Stomach (tissue), 4 donors: ENCODE results near the gene RPL10.

ENCODE experiments used
- CTCF ChIP-seq, 7 experiments: fragments of 450-650 bp in 4 of 7; fragments of 200-600 bp in 3 of 7; sonication (generic) in 3 of 7; IDR thresholded peaks; one replicate each; pipeline ENCODE4 v1.5.1; 2016 to 2019; ENCODE audit warnings: antibody characterized with exemption in 7 of 7, control low read depth in 2 of 7, mild to moderate bottlenecking in 1 of 7
- POLR2A ChIP-seq, 4 donors: fragments of 450-650 bp; IDR thresholded peaks; one replicate each; pipeline ENCODE4 v1.6.1; 2016; ENCODE audit warnings: antibody characterized with exemption in 4 of 4, control low read depth in 2 of 4, mild to moderate bottlenecking in 1 of 4, moderate library complexity in 1 of 4

DNA sequence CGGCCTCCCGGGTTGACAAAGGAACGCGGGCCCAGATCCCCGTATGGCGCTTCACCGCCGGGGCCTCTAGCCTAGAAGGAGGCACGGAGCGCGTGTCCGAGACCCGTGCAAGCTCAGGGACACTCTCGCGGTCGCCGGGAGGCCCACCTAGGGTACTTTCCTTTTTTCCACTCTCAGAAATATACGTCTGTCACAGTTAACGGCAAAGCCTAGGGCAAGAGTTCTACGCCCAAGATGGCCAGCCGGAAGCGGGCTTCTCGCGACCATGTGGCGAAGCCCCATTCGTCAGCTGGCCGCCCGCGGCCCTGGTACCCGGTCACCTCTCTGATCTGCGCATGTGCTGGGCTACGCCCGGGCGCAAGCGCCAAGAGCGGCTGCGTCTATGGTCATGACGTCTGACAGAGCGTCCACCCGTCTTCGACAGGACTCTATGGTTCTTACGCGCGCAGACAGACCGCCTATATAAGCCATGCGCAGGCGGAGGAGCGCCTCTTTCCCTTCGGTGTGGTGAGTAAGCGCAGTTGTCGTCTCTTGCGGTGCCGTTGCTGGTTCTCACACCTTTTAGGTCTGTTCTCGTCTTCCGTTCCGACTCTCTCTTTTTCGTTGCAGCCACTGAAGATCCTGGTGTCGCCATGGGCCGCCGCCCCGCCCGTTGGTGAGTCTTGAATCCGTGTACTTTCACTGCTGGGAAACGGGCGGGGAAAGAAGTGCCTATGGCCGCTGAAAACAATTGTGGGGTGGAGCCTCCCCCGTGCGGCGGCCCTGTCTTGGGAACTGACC, at the start of gene RPL10:
- TF ChIP-seq POLR2A (IDR thresholded peaks at IDR 0.05) (peak in 2 of 4 donors; percentile 77 to 90), CTCF (IDR thresholded peaks at IDR 0.05) (no peak)
